Dermis blood vessel endothelial cell (primary cell): ENCODE measurements around the gene AKAP6. TPM values are rescaled to one million over a fixed set of nuclear protein-coding genes. Genes with fewer than 3 reads are reported as not detected.

Experiments used
- DNase-seq: peaks from one replicate; pipeline ENCODE4 v3.0.0; 2010
- total RNA-seq: library from RNA; depleted of rRNA; stranded (reverse); fragments of >200 nt; gene quantifications from 2 replicates; pipeline ENCODE4 v1.2.3, GENCODE V29; 2014

The AKAP6 gene
- total RNA-seq, 1 donor from 2014 or later, result 0.51 TPM

DNA sequence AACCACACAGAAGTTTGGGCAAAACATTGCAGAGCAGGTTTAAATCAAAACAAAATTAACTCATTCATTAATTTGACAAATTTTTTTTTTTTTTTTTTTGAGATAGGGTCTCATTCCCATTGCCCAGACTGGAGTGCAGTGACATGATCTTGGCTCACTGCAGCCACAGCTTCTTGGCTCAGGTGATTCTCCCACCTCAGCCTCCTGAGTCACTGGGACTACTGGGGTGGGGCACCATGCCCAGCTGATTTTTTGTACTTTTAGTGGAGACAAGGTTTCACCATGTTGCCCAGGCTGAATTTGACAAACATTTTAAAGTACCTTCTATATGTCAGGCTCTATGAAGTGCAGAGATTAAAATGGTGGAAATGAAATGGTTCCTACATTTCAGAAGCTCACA is 352.5 kb downstream of the AKAP6 start:
- DNase-seq, result no peak

DNA sequence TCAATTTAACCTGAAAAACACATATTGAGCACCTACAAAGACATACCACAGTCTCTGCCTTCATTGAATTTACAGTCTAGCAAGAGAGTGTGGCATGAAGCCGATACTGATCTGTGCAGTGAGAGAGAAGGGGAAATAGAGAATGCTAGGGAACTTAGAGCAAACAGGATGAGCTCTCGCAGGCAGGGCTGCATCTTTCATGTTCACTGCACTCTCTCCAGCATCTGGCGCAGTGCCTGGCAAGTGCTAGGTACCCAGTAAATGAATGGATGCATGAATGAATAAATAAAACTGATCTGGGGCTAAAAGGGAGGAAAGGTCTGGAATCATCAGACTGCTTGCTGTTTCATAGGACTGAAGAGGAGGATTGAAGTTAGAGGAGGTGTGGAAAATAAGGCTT is 353.1 kb downstream of the AKAP6 start:
- DNase-seq, result no peak

DNA sequence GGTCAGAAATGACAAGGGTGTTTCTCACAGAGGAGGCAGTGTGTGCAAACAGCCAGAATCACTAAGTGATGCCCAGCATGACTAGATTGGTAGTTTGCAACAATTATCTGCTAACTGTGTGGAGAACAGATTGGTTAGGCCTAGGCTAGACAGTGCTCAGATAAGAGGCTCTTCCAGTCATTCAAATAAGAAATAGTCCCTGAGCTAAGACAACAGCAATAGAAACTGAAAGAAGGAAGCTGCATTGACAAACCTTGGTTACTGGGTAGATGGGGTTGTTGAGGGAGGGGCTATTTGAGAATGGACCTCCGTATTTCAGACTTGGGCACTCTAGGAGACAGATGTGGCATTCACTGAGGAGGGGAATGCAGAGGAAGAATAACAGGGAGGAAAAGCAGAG is 354.6 kb downstream of the AKAP6 start:
- no peak for DNase-seq

DNA sequence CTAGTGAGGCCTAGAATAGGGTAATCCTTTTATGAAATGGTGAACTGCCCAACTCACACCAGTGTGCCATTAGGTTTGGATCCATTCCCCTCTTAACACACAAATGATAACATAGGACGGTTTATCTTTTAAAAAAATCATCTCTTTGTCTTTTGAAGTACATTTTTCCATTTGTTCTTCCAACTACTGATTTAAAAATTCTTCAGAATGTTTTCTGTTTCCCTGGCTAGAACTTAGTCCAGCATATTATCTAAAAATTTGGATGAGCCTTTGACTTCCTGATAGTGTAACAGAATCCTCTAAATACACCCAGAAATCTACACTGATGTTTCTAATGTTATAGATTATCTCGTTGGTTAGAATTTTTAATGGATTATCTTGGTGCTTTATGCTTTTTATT is 359.8 kb downstream of the AKAP6 start:
- no peak for DNase-seq

DNA sequence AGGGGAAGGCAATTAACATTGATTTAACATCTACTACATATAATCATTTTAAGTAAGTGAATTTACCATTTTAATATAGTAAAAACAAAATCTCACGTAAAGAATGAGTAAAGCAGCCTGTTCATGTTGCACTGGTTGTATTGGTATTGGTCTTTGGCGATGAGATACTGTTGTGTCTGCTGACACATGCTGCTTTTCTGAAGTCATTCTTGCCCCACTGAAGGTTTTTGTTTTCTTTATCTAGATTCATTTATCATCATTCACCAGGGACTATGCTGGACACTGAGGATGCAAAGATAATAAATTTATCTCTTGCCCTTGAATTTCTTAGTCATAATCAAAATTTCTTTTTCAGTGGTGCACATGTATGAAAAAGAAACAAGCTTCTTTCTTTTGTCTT is 363.3 kb downstream of the AKAP6 start:
- no peak for DNase-seq

DNA sequence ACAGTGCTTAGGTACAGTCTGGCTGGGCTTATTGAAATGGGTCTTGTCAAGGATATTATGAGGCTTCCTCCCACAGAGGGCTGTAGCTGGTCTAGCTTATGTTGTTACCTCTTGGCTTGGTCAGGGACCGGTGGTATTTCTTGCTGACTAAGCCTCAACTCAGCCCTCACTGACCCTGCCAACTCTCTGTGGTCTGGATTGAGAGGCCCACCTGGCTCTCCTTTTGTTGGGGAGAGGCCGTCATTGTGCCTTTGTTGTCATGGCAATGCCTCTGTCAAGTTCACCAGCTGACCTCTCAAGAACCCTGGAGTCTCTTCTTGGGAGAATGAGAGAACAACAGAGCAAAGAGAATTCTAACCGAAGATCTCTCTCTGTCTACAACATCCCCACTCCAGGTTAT is 364.0 kb downstream of the AKAP6 start:
- DNase-seq, result no peak

DNA sequence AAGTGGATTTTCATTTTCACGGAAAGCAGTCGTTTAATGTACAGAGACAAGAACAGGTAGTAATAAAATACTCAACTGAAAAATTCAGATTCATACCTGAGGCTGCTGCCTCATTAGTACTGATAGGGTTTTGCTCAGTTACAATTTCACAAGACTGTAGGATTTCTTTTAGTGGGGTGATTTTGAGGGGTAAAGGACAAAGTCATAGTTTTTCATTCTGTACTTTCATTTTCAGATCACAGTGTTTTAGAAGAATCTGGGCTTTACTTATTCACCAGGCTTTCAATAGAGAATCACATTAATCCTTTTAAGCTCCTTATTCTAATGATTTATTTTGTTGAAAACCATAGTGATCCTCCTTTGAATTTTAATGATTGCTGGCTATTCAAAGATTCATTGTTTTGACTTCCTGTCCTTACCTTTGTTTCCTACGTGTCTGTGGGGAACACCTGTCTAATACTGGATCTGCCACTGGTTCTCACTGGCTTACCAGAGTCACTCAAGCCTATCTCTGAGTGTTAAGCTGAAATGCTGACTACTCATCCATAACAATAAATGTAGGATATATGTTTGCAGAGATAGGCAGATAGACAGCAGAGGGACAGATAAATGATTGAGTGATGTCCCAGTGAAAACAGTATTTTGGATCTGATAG is 365.8 kb downstream of the AKAP6 start:
- DNase-seq, result no peak

DNA sequence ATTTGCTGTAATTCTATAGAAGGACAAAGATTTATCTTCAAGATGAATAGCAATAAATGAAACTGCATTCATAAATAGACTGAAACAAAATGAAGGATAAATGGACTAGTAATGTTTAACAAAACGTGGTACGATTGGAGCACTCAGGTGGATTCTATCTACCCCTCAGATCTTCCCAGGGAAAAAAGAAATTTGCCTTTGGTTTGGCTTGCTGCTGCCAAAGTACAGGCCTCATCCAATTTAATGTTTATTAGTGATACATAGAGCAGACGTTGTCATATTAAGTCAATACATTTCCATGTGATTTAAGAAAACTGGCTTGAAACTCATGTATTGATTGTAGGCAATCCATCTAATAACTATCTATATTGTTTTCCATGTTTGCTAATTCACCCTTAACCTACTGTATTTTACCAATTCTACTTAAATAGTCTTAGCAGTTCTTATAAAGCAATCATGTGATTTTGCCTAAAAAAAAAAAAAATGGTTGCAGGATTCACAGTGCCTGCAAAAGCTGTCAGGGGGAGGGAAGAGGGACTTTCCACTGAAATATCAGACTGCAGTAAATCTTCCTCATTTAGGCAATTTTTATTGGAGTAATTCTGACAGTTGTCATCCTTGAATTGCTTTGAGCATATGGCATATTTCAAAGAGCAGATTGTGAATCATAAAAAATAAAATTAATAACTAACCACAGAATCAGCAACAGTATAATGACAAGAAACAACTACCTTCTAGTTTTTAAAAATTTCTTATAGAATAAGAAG is 367.4 kb downstream of the AKAP6 start:
- no peak for DNase-seq

DNA sequence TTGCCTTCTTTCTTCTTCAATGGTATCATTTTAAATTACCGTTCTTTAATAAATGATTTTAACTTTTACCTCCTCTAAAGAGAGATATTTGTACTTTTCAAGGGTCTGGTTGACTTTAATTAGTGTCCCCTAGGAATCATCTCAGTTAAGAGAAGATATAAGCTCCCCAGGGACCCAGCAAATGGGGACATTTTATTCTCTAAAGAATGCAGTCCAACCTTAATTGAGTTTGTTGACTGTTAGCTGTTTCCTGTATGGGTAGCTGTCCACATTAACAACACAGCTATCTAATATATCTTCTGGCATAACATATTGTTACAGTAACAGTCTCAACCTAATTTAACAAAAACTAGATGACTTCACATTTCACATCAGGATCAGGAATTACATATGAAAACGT is 368.0 kb downstream of the AKAP6 start:
- DNase-seq, result no peak

DNA sequence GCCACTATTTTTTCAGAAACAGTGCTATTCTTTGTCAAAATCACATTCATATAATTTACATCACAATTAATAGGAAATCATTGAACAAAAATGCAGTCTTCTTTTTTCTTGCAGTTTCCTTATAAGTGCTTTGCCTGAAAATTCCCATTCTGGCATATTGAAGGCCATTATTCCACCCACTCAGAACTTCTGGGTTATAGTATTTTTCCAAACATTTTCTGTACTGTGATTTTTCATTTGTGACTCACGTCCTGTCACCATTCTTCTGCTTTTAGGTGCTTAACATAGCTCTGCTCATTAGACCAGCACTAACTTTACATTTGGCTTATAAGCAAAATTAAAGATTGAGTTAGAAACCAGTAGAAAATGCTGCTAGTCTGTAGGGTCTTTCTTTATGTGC is 368.6 kb downstream of the AKAP6 start:
- peak; percentile 62 for DNase-seq

DNA sequence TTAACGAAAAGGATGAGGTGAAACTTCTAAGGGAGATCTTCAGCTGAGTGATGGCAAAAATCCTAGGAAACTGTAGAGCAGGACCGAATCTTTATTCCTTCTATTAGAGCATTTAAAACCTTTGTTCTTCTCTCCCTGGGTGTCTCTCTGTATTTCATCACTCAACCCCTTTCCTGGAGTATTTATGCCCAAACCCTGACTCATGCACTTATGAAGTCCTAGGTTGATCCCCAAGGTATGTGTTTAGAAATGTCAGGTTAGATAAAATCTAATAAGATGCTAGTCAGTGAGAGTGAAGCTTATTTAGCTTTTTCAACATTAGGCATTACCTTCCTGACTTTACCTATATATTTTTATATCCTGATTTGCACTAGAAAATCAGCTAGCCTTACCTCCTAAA is 369.7 kb downstream of the AKAP6 start:
- DNase-seq, result no peak

DNA sequence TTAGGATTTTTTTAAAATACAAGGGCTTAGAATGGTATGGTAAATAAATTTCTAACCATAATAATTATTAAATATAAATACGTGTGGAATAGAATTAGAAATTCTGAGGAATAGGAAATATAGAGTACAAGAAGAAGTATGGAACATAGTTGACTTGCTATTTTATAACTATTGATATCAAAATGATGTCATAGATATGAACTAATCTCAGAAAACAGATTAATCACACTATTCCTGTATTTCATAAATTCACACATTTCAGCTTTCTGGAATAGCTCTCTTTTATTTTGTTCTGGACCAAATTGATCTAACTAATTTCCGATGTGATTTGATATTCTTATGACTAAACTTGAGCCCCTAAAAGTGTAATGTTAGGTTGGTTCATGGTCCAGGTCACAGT is 372.4 kb downstream of the AKAP6 start:
- DNase-seq, result no peak

DNA sequence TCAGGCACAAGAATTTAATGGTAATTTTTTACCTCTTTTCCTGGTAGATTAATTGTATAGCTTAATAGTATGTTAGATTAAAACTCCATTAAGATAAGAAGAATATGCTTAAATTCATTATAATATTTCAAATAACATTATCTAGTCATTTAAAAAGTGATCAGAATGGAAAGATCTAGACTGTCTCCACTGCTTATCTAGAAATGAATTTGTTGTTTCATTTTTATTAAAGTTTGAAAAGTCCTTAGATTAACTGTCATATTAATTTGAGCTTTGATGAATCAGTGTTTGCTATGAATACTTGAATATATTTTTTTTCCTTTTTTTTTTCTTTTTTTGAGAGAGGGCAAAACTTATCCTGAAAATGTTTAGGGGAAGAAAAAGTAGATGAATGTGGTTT is 373.0 kb downstream of the AKAP6 start:
- no peak for DNase-seq

DNA sequence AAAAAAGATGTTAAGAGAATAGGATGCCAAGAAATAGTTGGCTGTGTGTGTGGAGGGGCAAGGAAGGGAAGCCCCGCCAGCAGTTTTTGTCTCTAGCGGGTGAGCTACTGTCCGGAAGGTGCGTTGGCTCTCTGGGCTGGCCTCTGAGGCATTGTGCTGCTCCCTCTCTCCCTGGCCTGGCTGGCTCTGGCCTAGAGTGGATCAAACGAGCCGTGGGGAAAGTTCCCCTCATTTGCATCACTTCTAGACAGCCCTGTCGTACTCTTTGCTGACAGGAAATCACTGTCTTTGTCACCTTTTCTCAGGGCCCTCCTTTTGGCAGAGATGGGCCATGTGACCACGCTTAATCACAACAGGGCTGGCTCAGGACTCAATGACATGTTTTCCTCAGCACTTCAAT is 373.5 kb downstream of the AKAP6 start:
- peak; percentile 17 for DNase-seq

DNA sequence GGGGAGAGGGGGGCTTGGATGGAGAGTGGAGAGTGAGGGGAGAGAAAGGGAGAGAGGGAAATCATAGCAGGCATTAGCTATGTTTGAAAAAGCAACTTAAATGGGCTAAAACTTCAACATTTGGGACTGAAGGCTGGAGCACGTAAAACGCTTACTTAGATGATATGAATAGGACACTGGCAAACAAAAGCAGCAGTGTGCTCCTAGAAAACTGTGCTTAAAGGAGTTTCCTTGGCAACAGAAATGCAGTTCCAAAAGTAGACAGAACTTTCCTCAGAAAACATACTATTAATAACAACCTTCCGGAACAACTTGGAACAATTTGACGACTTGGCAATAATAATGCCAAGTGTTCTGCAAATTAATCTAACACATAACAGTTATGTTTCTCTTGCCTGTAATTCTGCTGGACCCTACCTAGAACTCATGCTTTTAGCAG is 374.1 kb downstream of the AKAP6 start:
- peak; percentile 30 for DNase-seq

DNA sequence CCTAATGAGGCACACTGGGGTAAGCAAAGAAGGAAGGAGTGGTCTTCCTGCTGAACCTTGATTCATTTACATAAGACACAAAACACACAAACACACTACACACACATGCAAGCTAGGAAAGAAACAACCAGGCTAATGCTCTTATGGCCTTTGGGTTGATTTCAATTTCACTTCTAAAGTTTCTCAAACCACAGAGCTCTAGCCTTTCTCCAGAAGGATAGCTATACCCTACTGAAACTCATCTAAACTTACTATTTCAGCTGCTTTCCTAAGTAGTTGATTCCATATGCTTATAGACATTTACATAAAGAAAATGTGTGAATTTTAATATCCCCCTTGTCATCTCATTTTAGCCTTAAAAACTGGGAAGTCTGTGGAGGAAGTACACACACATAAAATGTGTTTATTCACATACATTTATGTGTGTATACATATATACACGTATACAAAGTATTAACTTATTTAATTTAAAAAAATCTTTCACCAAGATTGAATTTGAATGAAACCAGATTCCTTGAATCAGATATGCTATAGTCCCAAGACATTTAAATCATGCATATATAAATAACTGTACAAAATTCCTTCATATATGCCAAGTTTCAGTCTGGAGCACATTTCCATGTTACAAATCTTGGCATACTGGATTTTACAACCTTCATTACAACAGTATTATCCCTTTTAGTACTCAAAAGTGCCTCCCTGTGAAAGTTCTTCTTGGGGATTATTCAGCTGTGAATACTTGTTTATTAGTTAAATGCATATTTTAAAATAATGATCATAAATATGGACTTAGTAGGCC is 377.8 kb downstream of the AKAP6 start:
- no peak for DNase-seq

DNA sequence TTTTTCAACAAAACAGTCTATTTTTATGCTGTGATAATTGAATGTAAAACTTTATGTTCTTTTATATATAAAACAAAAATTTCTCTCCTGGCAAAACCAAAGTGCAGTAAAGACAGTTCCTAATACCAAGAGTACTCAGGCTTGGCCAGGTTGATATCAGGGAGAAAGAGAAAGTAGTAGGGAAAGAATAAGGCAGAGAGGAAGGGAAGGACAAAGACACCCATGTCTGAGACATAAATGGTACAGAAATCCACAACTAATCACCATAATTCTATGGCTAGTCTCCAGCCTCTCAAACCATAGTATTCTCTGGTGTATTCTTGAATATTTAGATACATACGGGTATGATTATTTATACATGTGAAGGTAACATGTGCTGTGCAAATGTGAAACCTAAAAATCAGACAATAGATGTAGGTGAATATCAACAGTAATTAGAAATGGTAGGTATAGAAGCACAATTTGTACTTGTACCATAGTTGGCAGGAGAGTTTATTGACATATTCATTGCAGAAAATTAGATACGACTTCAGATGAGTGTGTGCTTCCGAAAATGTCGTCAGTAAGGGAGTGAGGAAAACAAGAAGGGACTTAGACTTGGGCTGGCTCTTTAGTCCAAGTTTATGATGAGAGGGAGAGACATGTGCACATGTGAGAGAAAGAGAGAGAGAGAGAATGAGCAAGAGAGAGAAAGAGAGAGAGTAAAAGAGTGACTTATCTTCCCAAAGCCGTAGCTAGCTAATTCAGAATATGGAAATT is 378.8 kb downstream of the AKAP6 start:
- DNase-seq, result no peak

DNA sequence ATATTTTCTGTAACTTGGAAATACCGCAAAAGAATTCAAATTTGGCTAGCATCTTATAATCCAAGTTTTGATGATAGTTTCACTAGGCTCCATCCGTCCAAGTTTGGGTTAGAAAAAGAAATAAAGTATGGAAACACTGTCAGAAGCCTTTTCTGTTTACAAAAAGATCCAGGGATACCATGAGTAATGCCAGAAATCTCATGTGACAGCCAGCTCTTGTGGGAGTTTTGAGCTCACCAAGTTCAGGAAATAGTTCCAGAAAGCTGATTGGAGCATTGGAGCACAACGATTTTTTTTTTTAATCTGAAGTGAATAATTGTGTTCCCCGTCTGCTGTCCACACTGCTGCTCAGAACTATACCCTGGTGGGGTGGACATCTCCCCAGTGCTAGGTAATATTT is 379.9 kb downstream of the AKAP6 start:
- DNase-seq, result peak; percentile 69

DNA sequence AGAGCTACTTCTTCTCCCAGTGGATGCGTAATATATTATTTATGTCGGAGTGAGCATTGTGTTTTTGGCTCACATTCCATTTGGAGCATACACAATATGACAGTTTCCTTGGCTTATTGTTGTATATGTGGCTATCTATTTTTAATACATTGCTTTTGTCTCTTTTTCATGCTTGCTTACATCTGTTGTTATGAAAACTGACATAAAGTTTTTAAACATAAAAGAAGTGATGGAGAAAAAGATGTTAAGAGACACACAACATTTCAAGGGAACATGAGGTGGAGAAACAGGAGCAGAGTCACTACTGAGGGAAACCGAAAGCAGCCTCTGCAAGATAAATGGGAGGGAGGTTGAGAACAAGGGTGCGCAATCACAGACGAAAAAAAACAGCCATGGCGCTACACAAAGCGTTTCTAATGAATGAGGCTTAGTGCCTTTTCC is 381.2 kb downstream of the AKAP6 start:
- DNase-seq, result peak; percentile 14

DNA sequence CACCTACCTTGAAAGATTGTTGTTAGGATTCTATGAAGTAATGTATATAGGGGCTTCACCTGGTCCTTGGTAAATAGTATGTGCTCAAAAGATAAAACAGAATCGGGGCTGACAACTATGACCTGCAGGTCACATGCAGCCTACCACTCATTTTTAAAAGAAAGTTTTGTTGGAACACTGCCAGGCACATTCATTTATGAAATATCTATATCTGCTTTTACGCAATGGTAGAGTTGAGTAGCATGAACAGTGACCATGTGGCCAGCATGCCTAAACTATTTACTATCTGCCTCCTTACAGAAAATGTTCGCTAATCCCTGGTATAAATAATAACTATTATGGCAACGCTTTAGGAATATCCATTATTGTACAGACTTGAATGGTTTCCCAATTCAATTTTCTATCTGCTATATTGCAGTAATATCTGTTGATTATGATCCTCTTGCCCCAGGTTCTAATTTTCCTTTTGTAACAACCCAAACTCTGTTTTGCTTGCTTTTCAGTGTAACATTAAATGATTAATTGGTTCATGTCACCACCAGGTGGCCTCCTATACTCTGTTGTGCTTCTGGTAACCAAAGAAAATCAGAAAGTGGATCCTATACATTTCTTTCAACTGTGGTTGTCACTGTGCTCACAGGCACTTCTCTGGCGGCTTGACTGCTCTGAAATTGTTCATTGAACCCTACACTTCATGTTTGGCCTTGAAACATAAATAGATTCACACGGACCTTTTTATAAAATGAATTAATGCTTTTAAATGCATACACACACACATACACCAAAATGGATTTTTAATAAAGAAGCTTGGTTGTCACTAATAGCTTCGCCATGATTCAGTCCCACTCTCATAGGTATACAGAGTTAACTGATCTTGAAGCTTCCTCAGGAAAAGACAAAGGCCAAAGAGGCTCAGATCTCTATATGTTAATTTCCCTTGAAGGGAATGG is 381.9 kb downstream of the AKAP6 start:
- peak; percentile 65 for DNase-seq

DNA sequence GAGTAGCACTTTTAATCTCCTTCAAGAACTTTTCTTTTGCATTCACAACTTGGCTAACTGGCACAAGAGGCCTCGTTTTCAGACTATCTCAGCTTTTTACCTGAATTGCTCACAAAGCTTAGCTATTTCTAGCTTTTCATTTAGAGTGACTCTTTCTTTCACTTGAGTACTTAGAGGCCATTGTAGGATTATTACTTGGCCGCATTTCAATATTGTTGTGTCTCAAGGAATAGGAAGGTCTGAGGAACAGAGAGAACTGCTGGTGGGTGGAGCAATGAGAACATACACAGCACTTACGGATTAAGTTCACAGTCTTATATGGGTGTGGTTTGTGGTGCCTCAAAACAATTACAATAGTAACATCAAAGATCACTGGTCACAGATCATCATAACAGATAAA is 384.8 kb downstream of the AKAP6 start:
- no peak for DNase-seq

DNA sequence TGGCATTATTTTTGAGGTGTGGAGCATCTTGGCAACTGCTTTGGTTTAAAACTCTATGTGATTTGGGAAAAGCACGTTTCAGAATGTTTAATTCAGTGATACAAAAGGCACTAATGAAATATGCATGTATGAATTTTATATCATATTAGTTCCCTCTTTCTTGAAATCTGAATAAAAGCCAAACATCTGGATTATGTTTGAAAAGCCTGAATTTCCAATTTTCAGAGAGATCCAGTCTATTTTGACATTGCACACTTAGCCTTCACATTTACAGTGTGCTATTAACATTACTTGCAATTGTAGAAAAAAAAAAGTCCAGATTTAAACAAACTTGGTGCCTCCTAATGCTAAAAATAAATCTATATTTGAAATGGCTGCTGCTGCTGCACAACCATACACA is 390.5 kb downstream of the AKAP6 start:
- no peak for DNase-seq
